IMR-90 (cell line): ENCODE measurements around the gene RNF145. TPM values are rescaled to one million over a fixed set of nuclear protein-coding genes. Genes with fewer than 3 reads are reported as not detected.

Source experiments
- ATAC-seq: fragments of 200-7000 bp; cut with Tn5 transposase; 2 replicates; pipeline ENCODE4 v1.9.1; 2020; ENCODE audit warnings: low read depth, mild to moderate bottlenecking, moderate library complexity
- BruUV-seq: library from RNA; stranded (reverse); fragments of 400-500 nt; replicated peaks from 2 replicates; lab custom pipeline; 2021; lab: Mats Ljungman, UMichigan
- CTCF ChIA-PET: fragments of 300-600 bp; formaldehyde crosslinking; extraction: SDS; loops from one replicate; lab custom pipeline; 2021; ENCODE audit warnings: antibody characterized with exemption; lab: Yijun Ruan, JAX
- POLR2A ChIA-PET: fragments of 300-600 bp; sonication (Branson Sonifier 250); formaldehyde crosslinking; loops from one replicate; lab custom pipeline; 2022; ENCODE audit warnings: antibody characterized with exemption; ENCODE audit not compliant: unreplicated experiment; lab: Charles Lee
- DNase-seq: peaks from one replicate; pipeline ENCODE4 v3.0.0; 2013
- H2AFZ ChIP-seq: replicated peaks from 2 replicates; pipeline ENCODE3; 2013; ENCODE audit warnings: low read length, mild to moderate bottlenecking; ENCODE audit not compliant: poor library complexity
- H2AK5ac ChIP-seq: 2 replicates; pipeline ENCODE4 v1.6.1; 2013; ENCODE audit warnings: low read depth, low read length, inconsistent platforms
- H2AK9ac ChIP-seq: replicated peaks from 2 replicates; pipeline ENCODE3; 2013; ENCODE audit warnings: mild to moderate bottlenecking, low read depth, low read length, moderate library complexity; ENCODE audit not compliant: poor library complexity
- H2BK120ac ChIP-seq: 2 replicates; pipeline ENCODE4 v1.6.1; 2013; ENCODE audit warnings: low read depth, low read length, inconsistent platforms
- H2BK15ac ChIP-seq: 3 replicates; pipeline ENCODE4 v1.6.1; 2013; ENCODE audit warnings: low read depth, low read length, inconsistent platforms
- H2BK20ac ChIP-seq: 2 replicates; pipeline ENCODE4 v1.6.1; 2013; ENCODE audit warnings: low read depth, mild to moderate bottlenecking, inconsistent platforms, low read length, moderate library complexity
- H2BK5ac ChIP-seq: 2 replicates; pipeline ENCODE4 v1.6.1; 2013; ENCODE audit warnings: mild to moderate bottlenecking, low read depth, low read length, inconsistent platforms; ENCODE audit not compliant: poor library complexity, severe bottlenecking
- H3K14ac ChIP-seq: replicated peaks from 2 replicates; pipeline ENCODE4 v1.6.1; 2013; ENCODE audit warnings: low read depth, low read length, inconsistent platforms
- H3K18ac ChIP-seq: 2 replicates; pipeline ENCODE4 v1.6.1; 2013; ENCODE audit warnings: low read depth, low read length, control low read depth
- H3K23ac ChIP-seq: 2 replicates; pipeline ENCODE4 v1.6.1; 2013; ENCODE audit warnings: low read depth, low read length, inconsistent platforms
- H3K27ac ChIP-seq: 2 replicates; pipeline ENCODE4 v1.5.1; 2013; ENCODE audit warnings: mild to moderate bottlenecking, control low read depth, low read length; ENCODE audit not compliant: insufficient read depth
- H3K27me3 ChIP-seq: 2 replicates; pipeline ENCODE4 v1.6.1; 2013; ENCODE audit warnings: low read length; ENCODE audit not compliant: control insufficient read depth, insufficient read depth
- H3K36me3 ChIP-seq: 2 replicates; pipeline ENCODE4 v1.6.1; 2013; ENCODE audit warnings: low read length, mixed read lengths; ENCODE audit not compliant: control insufficient read depth, insufficient read depth
- H3K4ac ChIP-seq: 2 replicates; pipeline ENCODE4 v1.6.1; 2013; ENCODE audit warnings: low read depth, low read length, inconsistent platforms
- H3K4me1 ChIP-seq: 2 replicates; pipeline ENCODE4 v1.6.1; 2013; ENCODE audit warnings: low read length, mixed read lengths; ENCODE audit not compliant: control insufficient read depth, insufficient read depth
- H3K4me2 ChIP-seq: 2 replicates; pipeline ENCODE4 v1.6.1; 2013; ENCODE audit warnings: low read depth, mild to moderate bottlenecking, control low read depth, low read length, moderate library complexity
- H3K4me3 ChIP-seq: 2 replicates; pipeline ENCODE4 v1.5.1; 2013; ENCODE audit warnings: low read depth, mild to moderate bottlenecking, control low read depth, low read length, moderate library complexity; ENCODE audit not compliant: insufficient read depth
- H3K56ac ChIP-seq: 2 replicates; pipeline ENCODE4 v1.6.1; 2013; ENCODE audit warnings: low read length, inconsistent platforms; ENCODE audit not compliant: insufficient read depth; ENCODE audit errors: extremely low read depth
- H3K79me1 ChIP-seq, 2 experiments: 2 replicates each; pipeline ENCODE4 v1.6.1; 2013; ENCODE audit warnings: low read length in 2 of 2, inconsistent platforms in 1 of 2, low read depth in 1 of 2
- H3K9ac ChIP-seq: 2 replicates; pipeline ENCODE4 v1.6.1; 2013; ENCODE audit warnings: low read depth, low read length, control low read depth
- H3K9me1 ChIP-seq: 2 replicates; pipeline ENCODE4 v1.6.1; 2013; ENCODE audit warnings: low read length, inconsistent platforms; ENCODE audit not compliant: insufficient read depth
- H3K9me3 ChIP-seq: 2 replicates; pipeline ENCODE4 v1.6.1; 2013; ENCODE audit warnings: low read length; ENCODE audit not compliant: control insufficient read depth, insufficient read depth
- H4K20me1 ChIP-seq: 2 replicates; pipeline ENCODE4 v1.6.1; 2013; ENCODE audit warnings: low read length, inconsistent platforms; ENCODE audit not compliant: insufficient read depth
- H4K5ac ChIP-seq: 2 replicates; pipeline ENCODE4 v1.6.1; 2013; ENCODE audit warnings: mild to moderate bottlenecking, low read depth, low read length, control low read depth
- H4K8ac ChIP-seq, 2 experiments: 2 replicates each; pipeline ENCODE4 v1.6.1; 2013; ENCODE audit warnings: low read depth in 2 of 2, low read length in 2 of 2, control low read depth in 1 of 2, inconsistent platforms in 1 of 2
- H4K91ac ChIP-seq: 2 replicates; pipeline ENCODE4 v1.6.1; 2013; ENCODE audit warnings: low read depth, low read length, inconsistent platforms; ENCODE audit not compliant: insufficient read depth
- MAFK ChIP-seq: IDR thresholded peaks from 2 replicates; pipeline ENCODE4 v1.6.1; 2012; ENCODE audit warnings: low read depth, low read length, improper control_type of control experiment
- MXI1 ChIP-seq: IDR thresholded peaks from 2 replicates; pipeline ENCODE4 v1.6.1; 2012; ENCODE audit warnings: low read depth, mild to moderate bottlenecking, low read length, moderate library complexity, borderline replicate concordance
- POLR2A ChIP-seq: IDR thresholded peaks from 2 replicates; pipeline ENCODE4 v1.6.1; 2012; ENCODE audit warnings: mild to moderate bottlenecking, low read depth, low read length
- RAD21 ChIP-seq: IDR thresholded peaks from 2 replicates; pipeline ENCODE4 v1.6.1; 2012; ENCODE audit warnings: low read length, improper control_type of control experiment
- RCOR1 ChIP-seq: IDR thresholded peaks from 2 replicates; pipeline ENCODE4 v1.6.1; 2012; ENCODE audit warnings: mild to moderate bottlenecking, low read length, improper control_type of control experiment; ENCODE audit not compliant: insufficient replicate concordance
- SMC3 ChIP-seq: fragments of 150-350 bp; IDR thresholded peaks from 2 replicates; pipeline ENCODE4 v1.6.1; 2016; ENCODE audit warnings: low read depth, mild to moderate bottlenecking, antibody characterized with exemption, low read length, moderate library complexity
- WGBS, 2 experiments: methylation state at CpG; one replicate each; pipeline versions ENCODE4 v1.1.5 to v1.1.7; 2013; ENCODE audit warnings: missing lambda C conversion rate in 2 of 2; ENCODE audit not compliant: insufficient read length in 1 of 2; ENCODE audit errors: extremely low coverage in 2 of 2; 5-methylcytosine and 5-hydroxymethylcytosine counted together
- dilution Hi-C: fragments of 300-500 bp; cut with HindIII; formaldehyde crosslinking; loops from one replicate; pipeline ENCODE4 v1.14.3; 2018; ENCODE audit warnings: low sequenced_read_pairs; ENCODE audit not compliant: unreplicated experiment
- in situ Hi-C: fragments of 300-500 bp; cut with MboI; formaldehyde crosslinking; loops from 3 replicates; pipeline ENCODE4 v1.14.3; 2019; ENCODE audit warnings: low sequenced_read_pairs, inconsistent platforms, mixed read lengths
- intact Hi-C: fragments of 100-400 bp; cut with micrococcal nuclease; formaldehyde crosslinking; loops from 2 replicates; pipeline ENCODE4 v1.10.0; 2022
- polyA plus RNA-seq, 3 experiments: library from polyadenylated mRNA; depleted of rRNA; stranded (reverse); fragments of >200 nt; gene quantifications; 2 replicates each; pipeline ENCODE4 v1.2.3, GENCODE V29; 2012; ENCODE audit warnings: low replicate concordance in 1 of 3
- total RNA-seq: library from RNA; depleted of rRNA; stranded (reverse); fragments of >200 nt; gene quantifications from 2 replicates; pipeline ENCODE4 v1.2.3, GENCODE V29; 2012
- TF ChIP-seq, protein P1 (sequence below): conservative IDR thresholded peaks from 2 replicates; pipeline ENCODE4 v1.5.1; 2012; ENCODE audit warnings: mild to moderate bottlenecking, low read depth, low read length, improper control_type of control experiment

The RNF145 gene
- total and polyA plus RNA-seq, 2 of the 4 experiments (the other 2 are of a cell fraction): 50.0 to 57.0 TPM

DNA sequence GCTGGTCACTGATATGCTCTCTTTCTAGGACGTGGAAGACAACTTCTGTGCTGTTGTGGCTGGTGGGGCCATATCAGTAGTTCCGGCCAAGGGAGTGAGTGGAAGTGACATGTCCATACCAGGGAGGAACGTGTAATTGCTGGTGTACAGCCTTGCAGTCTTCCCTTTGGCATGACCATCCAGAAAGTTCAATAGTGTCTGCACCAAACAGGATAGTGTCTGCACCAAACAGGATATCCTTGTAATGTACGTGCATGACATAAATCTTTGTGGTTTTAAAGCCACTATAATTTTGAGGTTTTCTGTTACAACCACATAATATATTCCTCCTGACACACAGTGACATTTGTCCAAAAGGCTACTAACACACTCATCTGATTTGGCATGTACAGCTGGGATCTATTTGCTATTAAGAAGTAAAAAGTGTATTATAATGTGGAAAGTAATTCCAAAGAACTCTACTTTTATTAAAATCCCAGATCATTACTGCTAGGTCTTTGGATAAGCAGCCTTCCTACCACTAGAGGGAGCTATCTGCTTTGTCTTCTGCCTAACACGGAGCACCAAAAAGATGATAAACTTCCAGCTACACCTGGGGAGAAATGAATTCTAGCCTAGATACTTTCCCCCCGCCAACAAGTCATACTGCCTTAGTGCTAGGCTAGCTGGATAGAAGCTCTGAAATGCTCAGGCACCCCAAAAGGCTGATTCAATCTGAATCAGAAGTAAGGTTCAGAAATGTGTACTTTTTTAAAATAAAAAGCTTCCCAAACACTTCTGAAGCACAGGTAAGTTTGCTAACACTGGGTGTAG, 52.7 kb downstream of the RNF145 start:
- H4K5ac ChIP-seq: peak overlapping the region; percentile 16; the same call in 1 of the 2 replicates
- H3K4me2 ChIP-seq: no peak overlapping the region
- no peak overlapping the region for H2AFZ ChIP-seq
- H3K14ac ChIP-seq: no peak overlapping the region
- H3K9me1 ChIP-seq: 0 out of 2 replicates have a peak, but pooled peaks cover 3% of the 10 kb centered on the region
- H3K9ac ChIP-seq: no peak overlapping the region
- H2BK20ac ChIP-seq: no peak overlapping the region
- DNase-seq (peak; percentile 83), ATAC-seq (peak; percentile 70)
- no peak overlapping the region for H2BK5ac ChIP-seq
- H3K79me1 ChIP-seq: peaks cover 21 to 36% of the 10 kb centered on the region in 2 experiments
- intact Hi-C loops (loop anchor here (1.0 to 5.0 kb wide), 4 partner anchors 52 to 286 kb away; partner anchors contain the start of genes RNF145 and UBLCP1), dilution Hi-C loops (loop anchor here (25.0 kb wide), 1 partner anchor 106 kb away; the partner anchor contains the start of gene UBLCP1), in situ Hi-C loops (loop anchor here (5.0 to 25.0 kb wide), 5 partner anchors 51 to 806 kb away; partner anchors contain the start of genes RNF145 and UBLCP1)
- no peaks in the 10 kb centered on the region for H3K27me3 ChIP-seq
- ChIA-PET CTCF (interaction anchor here (0.5 to 1.7 kb wide), 21 partner anchors 8 to 176 kb away, joined by 3 to 6 read pairs (median 4); no protein-coding TSS in a partner anchor), POLR2A (interaction anchor here (1.0 to 1.3 kb wide), 2 partner anchors 22 to 51 kb away, joined by 3 to 6 read pairs; no protein-coding TSS in a partner anchor)
- H2AK9ac ChIP-seq: no peak overlapping the region
- no peak overlapping the region; the same call in 1 of the 2 replicates for H2AK5ac ChIP-seq
- H4K8ac ChIP-seq: no peak overlapping the region
- no peak overlapping the region for H3K27ac ChIP-seq
- no peak overlapping the region for H3K18ac ChIP-seq
- no peak overlapping the region for H3K23ac ChIP-seq
- TF ChIP-seq MAFK (no peak), POLR2A (no peak), MXI1 (no peak), RCOR1 (no peak), RAD21 (peak; percentile 89), SMC3 (peak; percentile 84)
- TF ChIP-seq, protein P1, sequence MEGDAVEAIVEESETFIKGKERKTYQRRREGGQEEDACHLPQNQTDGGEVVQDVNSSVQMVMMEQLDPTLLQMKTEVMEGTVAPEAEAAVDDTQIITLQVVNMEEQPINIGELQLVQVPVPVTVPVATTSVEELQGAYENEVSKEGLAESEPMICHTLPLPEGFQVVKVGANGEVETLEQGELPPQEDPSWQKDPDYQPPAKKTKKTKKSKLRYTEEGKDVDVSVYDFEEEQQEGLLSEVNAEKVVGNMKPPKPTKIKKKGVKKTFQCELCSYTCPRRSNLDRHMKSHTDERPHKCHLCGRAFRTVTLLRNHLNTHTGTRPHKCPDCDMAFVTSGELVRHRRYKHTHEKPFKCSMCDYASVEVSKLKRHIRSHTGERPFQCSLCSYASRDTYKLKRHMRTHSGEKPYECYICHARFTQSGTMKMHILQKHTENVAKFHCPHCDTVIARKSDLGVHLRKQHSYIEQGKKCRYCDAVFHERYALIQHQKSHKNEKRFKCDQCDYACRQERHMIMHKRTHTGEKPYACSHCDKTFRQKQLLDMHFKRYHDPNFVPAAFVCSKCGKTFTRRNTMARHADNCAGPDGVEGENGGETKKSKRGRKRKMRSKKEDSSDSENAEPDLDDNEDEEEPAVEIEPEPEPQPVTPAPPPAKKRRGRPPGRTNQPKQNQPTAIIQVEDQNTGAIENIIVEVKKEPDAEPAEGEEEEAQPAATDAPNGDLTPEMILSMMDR: peak; percentile 84
- no peak overlapping the region for H3K56ac ChIP-seq
- no CpG with 5 or more reads among the region's 6 CpGs for WGBS, 2 experiments
- no peak overlapping the region for H4K91ac ChIP-seq
- H3K4ac ChIP-seq: no peak overlapping the region
- no TSS peak for BruUV-seq
- no peak overlapping the region for H2BK120ac ChIP-seq
- peaks cover 32% of the 10 kb centered on the region for H3K36me3 ChIP-seq
- peaks cover 6% of the 10 kb centered on the region; the same call in 1 of the 2 replicates for H4K20me1 ChIP-seq
- peaks cover 5% of the 10 kb centered on the region for H3K4me1 ChIP-seq
- no peak overlapping the region; the same call in 2 of the 3 replicates for H2BK15ac ChIP-seq
- H3K4me3 ChIP-seq: no peak overlapping the region
- no peaks in the 10 kb centered on the region for H3K9me3 ChIP-seq
